Endothelial cell of umbilical vein (primary cell): ENCODE results near the gene BTC. TPM values are rescaled to one million over a fixed set of nuclear protein-coding genes. Genes with fewer than 3 reads are reported as not detected.

Experiments used
- BruUV-seq: library from RNA; stranded (reverse); fragments of 400-500 nt; replicated peaks from 2 replicates; lab custom pipeline; 2021; lab: Mats Ljungman, UMichigan
- CTCF ChIA-PET: fragments of 300-600, 350-600 bp; sonication (Branson Sonifier 250); formaldehyde crosslinking; loops from one replicate; lab custom pipeline; 2021; ENCODE audit warnings: antibody characterized with exemption, inconsistent platforms; lab: Charles Lee
- POLR2A ChIA-PET: fragments of 300-600, 350-600 bp; sonication (Branson Sonifier 250); formaldehyde crosslinking; loops from one replicate; lab custom pipeline; 2021; ENCODE audit warnings: antibody characterized with exemption, inconsistent platforms; lab: Charles Lee
- DNase-seq: peaks from one replicate; pipeline ENCODE4 v3.0.0-alpha.2; 2011; ENCODE audit warnings: low read depth, low spot score
- FAIRE-seq: peaks from 2 replicates; lab custom pipeline; 2011; peaks lifted over from hg19 to GRCh38; lab: Jason Lieb, UNC
- H2AFZ ChIP-seq: 2 replicates; pipeline ENCODE4 v1.6.0; 2012; ENCODE audit warnings: low read depth, low read length, control low read depth, inconsistent platforms
- H3K27ac ChIP-seq: 2 replicates; pipeline ENCODE4 v1.5.1; 2011; ENCODE audit warnings: low read depth, mild to moderate bottlenecking, control low read depth, low read length, moderate library complexity; ENCODE audit not compliant: insufficient read depth
- H3K27me3 ChIP-seq, 2 experiments: 2 replicates each; pipeline versions ENCODE4 v1.6.0 to v1.6.1; 2011; ENCODE audit warnings: low read length in 2 of 2, mixed read lengths in 1 of 2; ENCODE audit not compliant: control insufficient read depth in 2 of 2, insufficient read depth in 2 of 2
- H3K36me3 ChIP-seq, 2 experiments: 2 replicates in 1 of 2; 3 replicates in 1 of 2; pipeline ENCODE4 v1.5.1; 2011; ENCODE audit warnings: low read length in 2 of 2, mild to moderate bottlenecking in 1 of 2, moderate library complexity in 1 of 2; ENCODE audit not compliant: control insufficient read depth in 2 of 2, insufficient read depth in 2 of 2; ENCODE audit errors: extremely low read depth in 1 of 2
- H3K4me1 ChIP-seq: 3 replicates; pipeline ENCODE4 v1.5.1; 2011; ENCODE audit warnings: mild to moderate bottlenecking, low read length; ENCODE audit not compliant: control insufficient read depth, insufficient read depth; ENCODE audit errors: extremely low read depth
- H3K4me2 ChIP-seq: 2 replicates; pipeline ENCODE4 v1.6.1; 2011; ENCODE audit warnings: low read length, control low read depth, mixed read lengths; ENCODE audit not compliant: insufficient read depth
- H3K4me3 ChIP-seq, 3 experiments: fragments of 200-600 bp in 1 of 3; sonication (generic), shearing (Covaris generic) in 1 of 3; replicated peaks in 1 of 3; 2 replicates each; pipeline ENCODE4 v1.5.1; 2011 to 2016; ENCODE audit warnings: control low read depth in 3 of 3, low read length in 3 of 3, mild to moderate bottlenecking in 2 of 3, inconsistent platforms in 1 of 3, low read depth in 1 of 3, moderate library complexity in 1 of 3; ENCODE audit not compliant: insufficient read depth in 1 of 3
- H3K79me2 ChIP-seq: 2 replicates; pipeline ENCODE4 v1.6.0; 2012; ENCODE audit warnings: low read length, inconsistent platforms; ENCODE audit not compliant: control insufficient read depth, insufficient read depth
- H3K9ac ChIP-seq: replicated peaks from 2 replicates; pipeline ENCODE3; 2011; ENCODE audit warnings: low read length, control low read depth; ENCODE audit not compliant: insufficient read depth; ENCODE audit errors: extremely low read depth
- H3K9me1 ChIP-seq: replicated peaks from 3 replicates; pipeline ENCODE4 v1.6.0; 2011; ENCODE audit warnings: mild to moderate bottlenecking, low read length; ENCODE audit not compliant: control insufficient read depth, insufficient read depth; ENCODE audit errors: extremely low read depth
- H3K9me3 ChIP-seq: replicated peaks from 2 replicates; pipeline ENCODE4 v1.5.1; 2012; ENCODE audit warnings: low read length, inconsistent platforms; ENCODE audit not compliant: control insufficient read depth, insufficient read depth
- H4K20me1 ChIP-seq: replicated peaks from 2 replicates; pipeline ENCODE3; 2011; ENCODE audit warnings: mild to moderate bottlenecking, low read length; ENCODE audit not compliant: control insufficient read depth, insufficient read depth; ENCODE audit errors: extremely low read depth
- CTCF ChIP-seq, 2 donors: IDR thresholded peaks; 1 replicate in 1 of 2; 2 replicates in 1 of 2; pipeline ENCODE4 v1.5.1; 2011; ENCODE audit warnings: low read length in 2 of 2, mild to moderate bottlenecking in 2 of 2, moderate library complexity in 2 of 2, control low read depth in 1 of 2, inconsistent platforms in 1 of 2, low read depth in 1 of 2; ENCODE audit not compliant: insufficient read depth in 1 of 2; ENCODE audit errors: extremely low read depth in 1 of 2
- EZH2 ChIP-seq: IDR thresholded peaks from 2 replicates; pipeline ENCODE4 v1.6.1; 2012; ENCODE audit warnings: borderline replicate concordance, low read depth, mild to moderate bottlenecking, moderate library complexity, low read length, inconsistent platforms; ENCODE audit not compliant: severe bottlenecking
- FOS ChIP-seq: IDR thresholded peaks from 2 replicates; pipeline ENCODE4 v1.6.1; 2011; ENCODE audit warnings: mild to moderate bottlenecking, low read length, moderate library complexity, borderline replicate concordance; ENCODE audit not compliant: insufficient read depth
- GATA2 ChIP-seq: IDR thresholded peaks from 2 replicates; pipeline ENCODE4 v1.7.0; 2011; ENCODE audit warnings: low read depth, mild to moderate bottlenecking, moderate library complexity, mixed read lengths, low read length; ENCODE audit not compliant: insufficient read length, insufficient read depth
- JUN ChIP-seq: IDR thresholded peaks from 2 replicates; pipeline ENCODE4 v1.6.1; 2011; ENCODE audit warnings: borderline replicate concordance, low read depth; ENCODE audit not compliant: insufficient read length, insufficient read depth
- MAX ChIP-seq: IDR thresholded peaks from 2 replicates; pipeline ENCODE4 v1.6.1; 2011; ENCODE audit not compliant: insufficient read depth, insufficient read length
- MYC ChIP-seq: IDR thresholded peaks from one replicate; pipeline ENCODE4 v1.6.1; 2011; ENCODE audit warnings: mild to moderate bottlenecking, low read depth, low read length
- POLR2A ChIP-seq: IDR thresholded peaks from 2 replicates; pipeline ENCODE4 v1.6.1; 2012; ENCODE audit warnings: low read depth, mild to moderate bottlenecking, control low read depth, low read length
- POLR2AphosphoS5 ChIP-seq: IDR thresholded peaks from 2 replicates; pipeline ENCODE4 v1.6.1; 2012; ENCODE audit warnings: low read depth, mild to moderate bottlenecking, control low read depth, low read length, moderate library complexity; ENCODE audit not compliant: insufficient read depth
- dilution Hi-C: fragments of 300-500 bp; cut with MboI; formaldehyde crosslinking; loops from one replicate; pipeline ENCODE4 v1.15.0; 2019; ENCODE audit warnings: low sequenced_read_pairs; ENCODE audit not compliant: extremely low pct_ligation_motif_present
- intact Hi-C: fragments of 100-400 bp; cut with micrococcal nuclease; formaldehyde crosslinking; loops from one replicate; pipeline ENCODE4 v1.10.0; 2022
- polyA plus RNA-seq, 4 experiments: library from polyadenylated mRNA; depleted of rRNA in 3 of 4; stranded (reverse) in 3 of 4; unstranded in 1 of 4; fragments of >200 nt; gene quantifications; 2 replicates each; pipeline versions ENCODE4 v1.2.1 to v1.2.3, GENCODE V29; 2011 to 2012; ENCODE audit warnings: missing spikeins in 1 of 4
- total RNA-seq: library from RNA; stranded (reverse); gene quantifications from 2 replicates; pipeline ENCODE4 v1.2.3, GENCODE V29; 2021

The BTC gene
- total and polyA plus RNA-seq, 2 donors (not counting 3 experiments of a cell fraction or from before 2014, with no cell fraction given): 0.04 TPM; not detected in 1

GRCh38 chr4:74772106-74772505 lies 22.2 kb downstream of the BTC start:
- ChIA-PET POLR2A (no interaction called here), CTCF (no interaction called here)
- no peaks in the 10 kb centered on the region for H3K79me2 ChIP-seq
- H3K9me3 ChIP-seq: no peaks in the 10 kb centered on the region
- H3K9ac ChIP-seq: no peak overlapping the region
- H3K4me3 ChIP-seq: no peak overlapping the region
- no peak for DNase-seq
- peaks cover 15% of the 10 kb centered on the region for H3K4me1 ChIP-seq
- no TSS peak for BruUV-seq
- H3K27me3 ChIP-seq: peaks cover 0 to 2% of the 10 kb centered on the region in 2 experiments
- FAIRE-seq: no peak
- H3K36me3 ChIP-seq: no peaks in the 10 kb centered on the region
- no peaks in the 10 kb centered on the region for H3K9me1 ChIP-seq
- no peak overlapping the region for H2AFZ ChIP-seq
- H3K27ac ChIP-seq: no peak overlapping the region
- no peak overlapping the region for H3K4me2 ChIP-seq
- intact Hi-C loops: no loop called here
- H4K20me1 ChIP-seq: no peaks in the 10 kb centered on the region
- TF ChIP-seq JUN: no peak
- TF ChIP-seq FOS: no peak
- no peak for TF ChIP-seq MAX
- no peak for TF ChIP-seq POLR2A
- TF ChIP-seq EZH2: no peak
- no peak for TF ChIP-seq CTCF (IDR thresholded peaks at IDR 0.05; ENCODE audit: extremely low read depth in 1 of 2, insufficient read depth in 1 of 2, low read depth in 1 of 2, low read length in 2 of 2)
- no peak for TF ChIP-seq POLR2AphosphoS5
- no peak for TF ChIP-seq MYC
- TF ChIP-seq GATA2: no peak
- dilution Hi-C loops: no loop called here
